ENCODE data around the gene MRGPRD. TPM values are rescaled to one million over a fixed set of nuclear protein-coding genes. Genes with fewer than 3 reads are reported as not detected.

The MRGPRD gene
- total and polyA plus RNA-seq, 2 of the 13 experiments (the other 11 are each of a cell fraction or from before 2014, with no cell fraction given): not detected

- TF ChIP-seq ARID4A (CRISPR knock-in tag; IDR thresholded peaks at IDR 0.05; ENCODE audit: borderline replicate concordance): peak; percentile 51; the same call in 1 of the 2 replicates
- TF ChIP-seq SRF (IDR thresholded peaks at IDR 0.05; ENCODE audit: low read depth, low read length): peak; percentile 81; the same call in 1 of the 2 replicates
- no peak for TF ChIP-seq ZNF30 (CRISPR knock-in tag; IDR thresholded peaks at IDR 0.05)
- TF ChIP-seq ZNF263 (CRISPR knock-in tag; IDR thresholded peaks at IDR 0.05): 0 out of 2 replicates have a peak, but pooled peaks have one; percentile 48
- TF ChIP-seq SNAPC4 (CRISPR knock-in tag; IDR thresholded peaks at IDR 0.05): no peak
- TF ChIP-seq CREBL2 (CRISPR knock-in tag; IDR thresholded peaks at IDR 0.05; ENCODE audit: borderline replicate concordance): no peak
- no peak for TF ChIP-seq ZFP62 (CRISPR knock-in tag; IDR thresholded peaks at IDR 0.05)
- peak; percentile 66 for TF ChIP-seq TCF7 (IDR thresholded peaks at IDR 0.05; ENCODE audit: low read depth)
- peak; percentile 73; the same call in 1 of the 2 replicates for TF ChIP-seq TBX2 (CRISPR knock-in tag; IDR thresholded peaks at IDR 0.05; ENCODE audit: borderline replicate concordance)
- no peak for TF ChIP-seq GRHL1 (CRISPR knock-in tag; conservative IDR thresholded peaks at IDR 0.05)
- TF ChIP-seq KDM5A (IDR thresholded peaks at IDR 0.05; ENCODE audit: borderline replicate concordance, low read length): no peak
- no peak for TF ChIP-seq ZBTB10 (CRISPR knock-in tag; IDR thresholded peaks at IDR 0.05; ENCODE audit: borderline replicate concordance)
These were observed 33.5 kb upstream of the MRGPRD start (continued) for GRCh38 chr11:69014084-69014851.

Measured in HepG2 (cell line).